Stomach (tissue), 9 donors: Measurements from ENCODE around the gene HDAC10. TPM values are rescaled to one million over a fixed set of nuclear protein-coding genes. Genes with fewer than 3 reads are reported as not detected.

Experiments used
- DNase-seq, 2 donors: peaks; one replicate each; pipeline versions ENCODE4 v3.0.0 to v3.0.0-alpha.2; 2013 to 2019
- H3K27ac ChIP-seq, 5 donors: fragments of 200-600 bp in 4 of 5; sonication (generic) in 4 of 5; one replicate each; pipeline ENCODE4 v1.5.1; 2013 to 2019; ENCODE audit warnings: mild to moderate bottlenecking in 1 of 5, moderate library complexity in 1 of 5
- H3K27me3 ChIP-seq, 3 donors: fragments of 200-600 bp; sonication (generic); one replicate each; pipeline ENCODE4 v1.5.1; 2017 to 2019; ENCODE audit warnings: mixed run types in 1 of 3
- H3K36me3 ChIP-seq, 4 donors: fragments of 200-600 bp; sonication (generic); 1 replicate in 3 of 4; 2 replicates in 1 of 4; pipeline ENCODE4 v1.5.1; 2016 to 2019
- H3K4me1 ChIP-seq, 4 donors: fragments of 200-600 bp; sonication (generic); one replicate each; pipeline ENCODE4 v1.5.1; 2016 to 2019
- H3K4me3 ChIP-seq, 4 donors: fragments of 200-600 bp; sonication (generic) in 3 of 4; one replicate each; pipeline ENCODE4 v1.5.1; 2016 to 2019; ENCODE audit warnings: mild to moderate bottlenecking in 1 of 4
- H3K9me3 ChIP-seq, 4 donors: fragments of 200-600 bp; sonication (generic); one replicate each; pipeline ENCODE4 v1.5.1; 2016 to 2019
- EP300 ChIP-seq: sonication (generic); formaldehyde crosslinking; IDR thresholded peaks from one replicate; pipeline ENCODE4 v1.6.1; 2017; ENCODE audit warnings: antibody characterized with exemption
- POLR2A ChIP-seq, 4 donors: fragments of 450-650 bp; IDR thresholded peaks; one replicate each; pipeline ENCODE4 v1.6.1; 2016; ENCODE audit warnings: antibody characterized with exemption in 4 of 4, control low read depth in 2 of 4, mild to moderate bottlenecking in 1 of 4, moderate library complexity in 1 of 4
- POLR2AphosphoS5 ChIP-seq, 3 donors: sonication (generic); formaldehyde crosslinking; IDR thresholded peaks; one replicate each; pipeline ENCODE4 v1.6.1; 2016; ENCODE audit warnings: antibody characterized with exemption in 3 of 3
- WGBS, 5 donors: extraction: QIAGEN DNeasy Blood & Tissue Kit in 3 of 5; methylation state at CpG; one replicate each; pipeline versions ENCODE4 v1.1.5 to v1.1.7; 2013 to 2018; 5-methylcytosine and 5-hydroxymethylcytosine counted together
- intact Hi-C: fragments of 100-400 bp; cut with DNase I; formaldehyde crosslinking; loops from one replicate; pipeline ENCODE4 v1.15.1; 2023; ENCODE audit warnings: low total_unique reads
- polyA plus RNA-seq, 3 donors: library from polyadenylated mRNA; stranded (reverse); fragments of 200-250 nt; gene quantifications; one replicate each; pipeline ENCODE4 v1.2.3, GENCODE V29; 2013
- total RNA-seq, 5 donors: library from RNA; depleted of rRNA; stranded (reverse); fragments of >200 nt; gene quantifications; one replicate each; pipeline versions ENCODE4 v1.1.0 to v1.2.3, GENCODE V29; 2014 to 2016
- TF ChIP-seq, protein P1 (sequence below), 7 experiments: fragments of 450-650 bp in 4 of 7; fragments of 200-600 bp in 3 of 7; sonication (generic) in 3 of 7; IDR thresholded peaks; one replicate each; pipeline ENCODE4 v1.5.1; 2016 to 2019; ENCODE audit warnings: antibody characterized with exemption in 7 of 7, control low read depth in 2 of 7, mild to moderate bottlenecking in 1 of 7
- donor health status: healthy with polysubstance abuse.
- donor health status: Bipolar disorder and iron deficiency.
- donor health status: healthy.

The HDAC10 gene
- total and polyA plus RNA-seq, 8 donors = 15.4 to 156 (median 41.8) TPM

DNA sequence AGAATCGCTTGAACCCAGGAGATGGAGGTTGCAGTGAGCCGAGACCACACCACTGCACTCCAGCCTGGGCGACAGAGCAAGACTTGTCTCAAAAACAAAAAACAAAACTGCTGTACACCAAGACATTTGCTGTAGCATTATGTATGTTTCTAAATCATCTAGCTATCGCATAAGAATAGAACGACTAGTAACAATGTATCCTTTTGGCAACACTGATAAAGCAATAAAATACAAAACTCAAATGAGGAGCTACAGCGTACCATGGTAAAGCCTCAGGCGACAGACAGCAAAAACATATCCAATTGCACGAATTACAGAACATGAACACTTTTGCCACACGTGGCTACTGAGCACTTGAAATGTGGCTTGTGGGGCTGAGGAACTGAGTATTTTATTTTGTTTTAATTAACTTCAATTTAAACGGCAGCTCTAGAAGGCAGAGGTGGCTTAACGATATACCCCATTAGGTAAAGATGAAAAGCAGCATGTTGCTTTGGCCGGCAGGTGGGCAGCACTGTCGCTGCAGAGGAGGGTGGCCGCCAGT, 8.6 kb downstream of the HDAC10 start:
- H3K4me1 ChIP-seq = peaks cover 38 to 72% (median 62%) of the 10 kb centered on the region in 4 donors
- 54 to 63% (median 58%) methylated on average over 14 of the region's 14 CpGs for WGBS, 5 donors
- H3K4me3 ChIP-seq = peak overlapping the region; percentile 83 to 97 (median 92)
- H3K9me3 ChIP-seq = no peaks in the 10 kb centered on the region
- DNase-seq = no peak
- no peak overlapping the region for H3K27ac ChIP-seq
- TF ChIP-seq, protein P1, sequence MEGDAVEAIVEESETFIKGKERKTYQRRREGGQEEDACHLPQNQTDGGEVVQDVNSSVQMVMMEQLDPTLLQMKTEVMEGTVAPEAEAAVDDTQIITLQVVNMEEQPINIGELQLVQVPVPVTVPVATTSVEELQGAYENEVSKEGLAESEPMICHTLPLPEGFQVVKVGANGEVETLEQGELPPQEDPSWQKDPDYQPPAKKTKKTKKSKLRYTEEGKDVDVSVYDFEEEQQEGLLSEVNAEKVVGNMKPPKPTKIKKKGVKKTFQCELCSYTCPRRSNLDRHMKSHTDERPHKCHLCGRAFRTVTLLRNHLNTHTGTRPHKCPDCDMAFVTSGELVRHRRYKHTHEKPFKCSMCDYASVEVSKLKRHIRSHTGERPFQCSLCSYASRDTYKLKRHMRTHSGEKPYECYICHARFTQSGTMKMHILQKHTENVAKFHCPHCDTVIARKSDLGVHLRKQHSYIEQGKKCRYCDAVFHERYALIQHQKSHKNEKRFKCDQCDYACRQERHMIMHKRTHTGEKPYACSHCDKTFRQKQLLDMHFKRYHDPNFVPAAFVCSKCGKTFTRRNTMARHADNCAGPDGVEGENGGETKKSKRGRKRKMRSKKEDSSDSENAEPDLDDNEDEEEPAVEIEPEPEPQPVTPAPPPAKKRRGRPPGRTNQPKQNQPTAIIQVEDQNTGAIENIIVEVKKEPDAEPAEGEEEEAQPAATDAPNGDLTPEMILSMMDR (IDR thresholded peaks at IDR 0.05) = no peak
- TF ChIP-seq POLR2AphosphoS5 (IDR thresholded peaks at IDR 0.05) = no peak
- intact Hi-C loops = no loop called here
- peaks cover 25 to 51% (median 40%) of the 10 kb centered on the region in 4 donors for H3K36me3 ChIP-seq
- H3K27me3 ChIP-seq = no peaks in the 10 kb centered on the region

DNA sequence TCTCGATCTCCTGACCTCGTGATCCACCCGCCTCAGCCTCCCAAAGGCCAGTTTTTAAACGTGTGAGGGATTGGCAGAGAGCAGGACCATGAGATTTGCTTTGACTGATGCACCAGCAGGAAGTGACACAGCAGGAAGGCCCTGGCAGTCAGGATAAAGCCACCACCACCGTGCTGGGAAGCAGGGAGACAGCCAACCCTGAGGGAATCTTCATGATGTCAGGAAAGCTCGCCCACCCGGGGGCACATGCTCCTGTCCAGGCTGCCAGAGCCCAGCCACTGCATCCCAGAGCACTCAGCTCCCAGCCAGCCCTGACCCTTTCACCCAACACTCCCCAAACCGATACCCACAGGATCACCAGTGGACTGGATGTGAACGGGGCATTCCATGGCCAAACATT, 12.3 kb downstream of the HDAC10 start:
- intact Hi-C loops = no loop called here
- H3K9me3 ChIP-seq = no peaks in the 10 kb centered on the region
- no peak overlapping the region for H3K27ac ChIP-seq
- no peak overlapping the region for H3K4me3 ChIP-seq
- WGBS, 5 donors = 83 to 88% (median 86%) methylated on average over 8 to 9 of the region's 9 CpGs
- H3K36me3 ChIP-seq = peaks cover 15 to 55% (median 47%) of the 10 kb centered on the region in 4 donors
- no peaks in the 10 kb centered on the region for H3K27me3 ChIP-seq
- H3K4me1 ChIP-seq = peaks cover 27 to 43% (median 37%) of the 10 kb centered on the region in 4 donors
- TF ChIP-seq, protein P1 (IDR thresholded peaks at IDR 0.05) = no peak
- TF ChIP-seq POLR2AphosphoS5 (IDR thresholded peaks at IDR 0.05) (no peak), POLR2A (IDR thresholded peaks at IDR 0.05) (no peak), EP300 (no peak)
- no peak for DNase-seq

DNA sequence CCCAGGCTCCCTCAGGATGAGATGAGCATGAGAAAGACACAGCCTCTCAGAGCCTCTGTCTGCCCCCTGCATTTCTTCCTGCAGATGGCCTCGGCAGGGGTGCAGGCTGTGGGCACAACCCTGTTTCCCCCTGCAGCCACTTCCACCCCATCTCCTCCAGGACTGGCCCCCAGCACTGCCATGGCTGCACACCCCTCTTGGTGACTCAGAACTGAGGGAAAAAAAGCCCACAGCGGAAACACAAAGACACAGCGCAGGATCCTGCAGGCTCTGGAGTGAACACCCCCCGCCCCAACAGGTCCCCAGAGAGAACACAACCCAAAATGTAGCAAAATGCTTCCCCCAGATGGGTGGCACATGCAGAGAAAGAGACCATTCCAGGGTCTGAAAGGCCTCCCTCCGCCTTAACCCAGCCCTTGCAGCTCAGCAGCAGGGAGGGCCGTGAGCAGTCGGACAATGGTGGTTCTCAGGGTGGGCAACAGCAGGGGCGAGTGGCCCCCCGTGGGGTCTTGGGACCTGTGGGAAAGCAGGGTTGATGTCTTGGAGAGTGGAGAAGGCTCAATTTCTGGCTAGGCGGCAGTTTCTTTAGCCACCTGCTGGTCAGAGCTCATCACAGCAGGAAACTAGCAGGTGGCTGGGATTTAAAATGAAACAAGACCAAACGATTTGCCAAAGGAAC, 14.2 kb downstream of the HDAC10 start:
- DNase-seq = no peak

DNA sequence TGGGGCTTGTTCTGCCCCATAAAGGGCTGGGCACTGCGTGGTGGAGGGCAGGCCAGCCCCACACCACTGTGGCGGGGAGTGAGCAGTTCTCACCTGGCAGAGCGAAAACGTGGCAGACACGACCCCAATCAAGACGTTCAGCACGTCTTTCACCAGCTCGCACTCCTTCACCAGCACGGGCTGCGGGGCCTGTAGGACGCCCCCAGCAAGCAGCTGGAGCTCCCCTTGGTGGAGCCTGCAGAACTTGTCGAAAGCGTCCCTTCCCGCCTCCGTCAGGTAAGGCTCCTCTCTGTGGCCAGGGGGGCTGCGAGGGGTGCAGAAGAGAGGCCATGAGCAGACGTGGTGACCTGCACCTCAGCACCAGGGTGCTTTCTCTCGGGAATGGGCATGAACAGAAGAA, 17.8 kb downstream of the HDAC10 start:
- no peaks in the 10 kb centered on the region for H3K27me3 ChIP-seq
- H3K27ac ChIP-seq = no peak overlapping the region
- no peak for DNase-seq
- TF ChIP-seq, protein P1 (IDR thresholded peaks at IDR 0.05) = no peak
- no peak for TF ChIP-seq EP300
- no peak for TF ChIP-seq POLR2A (IDR thresholded peaks at IDR 0.05)
- no peak for TF ChIP-seq POLR2AphosphoS5 (IDR thresholded peaks at IDR 0.05)
- H3K9me3 ChIP-seq = no peaks in the 10 kb centered on the region
- H3K4me3 ChIP-seq = no peak overlapping the region
- 91 to 95% (median 93%) methylated on average over 18 of the region's 18 CpGs for WGBS, 5 donors
- H3K36me3 ChIP-seq = peaks cover 16 to 86% (median 74%) of the 10 kb centered on the region in 4 donors
- peaks cover 0 to 7% (median 0%) of the 10 kb centered on the region in 4 donors for H3K4me1 ChIP-seq
- intact Hi-C loops = no loop called here

More for the DNA sequence above, 14.2 kb downstream of the HDAC10 start:
- Histone ChIP-seq H3K4me1 (peaks cover 8 to 24% (median 18%) of the 10 kb centered on the region in 4 donors), H3K4me3 (no peak overlapping the region), H3K27me3 (no peaks in the 10 kb centered on the region), H3K36me3 (peaks cover 21 to 73% (median 65%) of the 10 kb centered on the region in 4 donors), H3K9me3 (no peaks in the 10 kb centered on the region), H3K27ac (no peak overlapping the region)
- WGBS, 5 donors = 59 to 73% (median 66%) methylated on average over 11 of the region's 11 CpGs
- intact Hi-C loops = no loop called here
- no peak for TF ChIP-seq POLR2AphosphoS5 (IDR thresholded peaks at IDR 0.05)
- TF ChIP-seq EP300 = no peak
- TF ChIP-seq, protein P1 (IDR thresholded peaks at IDR 0.05) = peak in 3 of 7 experiments; percentile 15 to 24 (median 18)
- TF ChIP-seq POLR2A (IDR thresholded peaks at IDR 0.05) = no peak
